GM12878 (cell line): ENCODE data around the gene MYMK.

Source experiments
- BRCA1 ChIP-seq: IDR thresholded peaks from 2 replicates; pipeline ENCODE4 v1.6.1; 2011; ENCODE audit warnings: low read depth, low read length, improper control_type of control experiment
- CHD2 ChIP-seq: IDR thresholded peaks from 2 replicates; pipeline ENCODE4 v1.6.1; 2011; ENCODE audit warnings: low read depth, low read length, improper control_type of control experiment, borderline replicate concordance
- CTCF ChIP-seq, 3 experiments: IDR thresholded peaks in 2 of 3; conservative IDR thresholded peaks in 1 of 3; 2 replicates each; pipeline ENCODE4 v1.5.1; 2011; ENCODE audit warnings: low read depth in 3 of 3, low read length in 3 of 3, mild to moderate bottlenecking in 3 of 3, control low read depth in 2 of 3, moderate library complexity in 2 of 3, inconsistent platforms in 1 of 3, mixed read lengths in 1 of 3; ENCODE audit not compliant: control insufficient read depth in 2 of 3, insufficient read depth in 1 of 3; ENCODE audit errors: extremely low read depth in 1 of 3
- EZH2 ChIP-seq: IDR thresholded peaks from 2 replicates; pipeline ENCODE4 v1.6.1; 2012; ENCODE audit warnings: low read depth, mild to moderate bottlenecking, control low read depth, inconsistent platforms, low read length, borderline replicate concordance; ENCODE audit not compliant: control insufficient read depth
- GABPA ChIP-seq: IDR thresholded peaks from 2 replicates; pipeline ENCODE4 v1.6.1; 2014; ENCODE audit warnings: antibody characterized with exemption, low read depth, mild to moderate bottlenecking, inconsistent platforms
- MTA3 ChIP-seq: IDR thresholded peaks from 2 replicates; pipeline ENCODE4 v1.6.1; 2012; ENCODE audit warnings: low read length, inconsistent platforms, borderline replicate concordance
- REST ChIP-seq: IDR thresholded peaks from 2 replicates; pipeline ENCODE4 v1.6.1; 2012; ENCODE audit warnings: mild to moderate bottlenecking, low read depth, low read length
- SMC3 ChIP-seq: IDR thresholded peaks from 2 replicates; pipeline ENCODE4 v1.6.1; 2011; ENCODE audit warnings: low read length, improper control_type of control experiment, borderline replicate concordance
- ZNF274 ChIP-seq: IDR thresholded peaks from one replicate; pipeline ENCODE4 v1.8.0; 2011; ENCODE audit not compliant: insufficient read length, insufficient read depth

GRCh38 chr9:133468374-133468773 is 56.4 kb downstream of the MYMK start:
- TF ChIP-seq ZNF274 (no peak), SMC3 (no peak), GABPA (no peak), REST (no peak), EZH2 (no peak), BRCA1 (no peak), CTCF (IDR thresholded peaks at IDR 0.05 in 2 of 3, conservative IDR thresholded peaks at IDR 0.05 in 1 of 3; ENCODE audit: control insufficient read depth in 2 of 3, extremely low read depth in 1 of 3, insufficient read depth in 1 of 3, low read depth in 3 of 3, low read length in 3 of 3) (no peak), MTA3 (no peak; the same call in 1 of the 2 replicates), CHD2 (no peak)
